ENCODE data around the gene ALG6.

DNA sequence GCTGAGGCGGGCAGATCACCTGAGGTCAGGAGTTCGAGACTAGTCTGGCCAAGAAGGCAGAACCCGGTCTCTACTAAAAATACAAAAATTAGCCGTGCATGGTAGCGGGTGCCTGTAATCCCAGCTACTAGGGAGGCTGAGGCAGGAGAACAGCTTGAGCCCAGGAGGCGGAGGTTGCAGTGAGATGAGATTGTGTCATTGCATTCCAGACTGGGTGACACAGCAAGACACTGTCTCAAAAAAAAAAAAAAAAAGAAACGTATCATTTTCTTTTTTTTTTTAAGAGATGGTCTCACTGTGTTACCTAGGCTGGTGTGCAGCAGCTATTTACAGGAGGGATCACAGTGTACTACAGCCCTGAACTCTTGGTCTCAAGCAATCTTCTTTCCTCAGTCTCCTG, 108.3 kb downstream of the ALG6 start:
- TF ChIP-seq, protein P1, sequence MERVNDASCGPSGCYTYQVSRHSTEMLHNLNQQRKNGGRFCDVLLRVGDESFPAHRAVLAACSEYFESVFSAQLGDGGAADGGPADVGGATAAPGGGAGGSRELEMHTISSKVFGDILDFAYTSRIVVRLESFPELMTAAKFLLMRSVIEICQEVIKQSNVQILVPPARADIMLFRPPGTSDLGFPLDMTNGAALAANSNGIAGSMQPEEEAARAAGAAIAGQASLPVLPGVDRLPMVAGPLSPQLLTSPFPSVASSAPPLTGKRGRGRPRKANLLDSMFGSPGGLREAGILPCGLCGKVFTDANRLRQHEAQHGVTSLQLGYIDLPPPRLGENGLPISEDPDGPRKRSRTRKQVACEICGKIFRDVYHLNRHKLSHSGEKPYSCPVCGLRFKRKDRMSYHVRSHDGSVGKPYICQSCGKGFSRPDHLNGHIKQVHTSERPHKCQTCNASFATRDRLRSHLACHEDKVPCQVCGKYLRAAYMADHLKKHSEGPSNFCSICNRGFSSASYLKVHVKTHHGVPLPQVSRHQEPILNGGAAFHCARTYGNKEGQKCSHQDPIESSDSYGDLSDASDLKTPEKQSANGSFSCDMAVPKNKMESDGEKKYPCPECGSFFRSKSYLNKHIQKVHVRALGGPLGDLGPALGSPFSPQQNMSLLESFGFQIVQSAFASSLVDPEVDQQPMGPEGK (CRISPR knock-in tag; IDR thresholded peaks at IDR 0.05; ENCODE audit: borderline replicate concordance), result no peak
- TF ChIP-seq BACH2 (CRISPR knock-in tag; IDR thresholded peaks at IDR 0.05; ENCODE audit: borderline replicate concordance) (no peak), CSDC2 (CRISPR knock-in tag; IDR thresholded peaks at IDR 0.05) (no peak), TOX (CRISPR knock-in tag; IDR thresholded peaks at IDR 0.05; ENCODE audit: borderline replicate concordance) (no peak)
- TF ChIP-seq, protein P2, sequence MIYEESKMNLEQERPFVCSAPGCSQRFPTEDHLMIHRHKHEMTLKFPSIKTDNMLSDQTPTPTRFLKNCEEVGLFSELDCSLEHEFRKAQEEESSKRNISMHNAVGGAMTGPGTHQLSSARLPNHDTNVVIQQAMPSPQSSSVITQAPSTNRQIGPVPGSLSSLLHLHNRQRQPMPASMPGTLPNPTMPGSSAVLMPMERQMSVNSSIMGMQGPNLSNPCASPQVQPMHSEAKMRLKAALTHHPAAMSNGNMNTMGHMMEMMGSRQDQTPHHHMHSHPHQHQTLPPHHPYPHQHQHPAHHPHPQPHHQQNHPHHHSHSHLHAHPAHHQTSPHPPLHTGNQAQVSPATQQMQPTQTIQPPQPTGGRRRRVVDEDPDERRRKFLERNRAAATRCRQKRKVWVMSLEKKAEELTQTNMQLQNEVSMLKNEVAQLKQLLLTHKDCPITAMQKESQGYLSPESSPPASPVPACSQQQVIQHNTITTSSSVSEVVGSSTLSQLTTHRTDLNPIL (CRISPR knock-in tag; IDR thresholded peaks at IDR 0.05; ENCODE audit: low read depth), result no peak

All from SK-N-SH treated with all-trans-retinoic acid at 6 μM for 48 hours (cell line).